Stimulated activated CD4-positive, alpha-beta T cell treated with anti-CD3 and anti-CD28 coated beads, Interleukin-15, amount 100 ng/mL, for 48 hours (primary cell): ENCODE measurements around the gene TENM3.

Experiments
- DNase-seq, 2 donors: peaks; one replicate each; pipeline ENCODE4 v3.0.0-alpha.2; 2020; ENCODE audit warnings: low read depth in 2 of 2

TENM3 gene

GRCh38 chr4:182679533-182679932, 436.3 kb downstream of the TENM3 start:
- DNase-seq, result no peak

GRCh38 chr4:182680234-182680653, 437.0 kb downstream of the TENM3 start:
- no peak for DNase-seq

GRCh38 chr4:182683661-182684060, 440.5 kb downstream of the TENM3 start:
- no peak for DNase-seq

- no peak for DNase-seq
Measured at GRCh38 chr4:182684796-182685195, 441.6 kb downstream of the TENM3 start.

GRCh38 chr4:182688081-182688480, 444.9 kb downstream of the TENM3 start:
- DNase-seq, result no peak

- DNase-seq, result no peak
Measured at GRCh38 chr4:182694551-182694950, 451.3 kb downstream of the TENM3 start.

GRCh38 chr4:182695009-182695408, 451.8 kb downstream of the TENM3 start:
- no peak for DNase-seq

GRCh38 chr4:182695842-182696241, 452.6 kb downstream of the TENM3 start:
- no peak for DNase-seq

- DNase-seq, result no peak
Measured at GRCh38 chr4:182697094-182697493, 453.9 kb downstream of the TENM3 start.

GRCh38 chr4:182698212-182698611, 455.0 kb downstream of the TENM3 start:
- no peak for DNase-seq

GRCh38 chr4:182699201-182699600, 456.0 kb downstream of the TENM3 start:
- no peak for DNase-seq

GRCh38 chr4:182699795-182700194, 456.6 kb downstream of the TENM3 start:
- DNase-seq, result no peak

- no peak for DNase-seq
Measured at GRCh38 chr4:182700362-182701160, 457.4 kb downstream of the TENM3 start.

GRCh38 chr4:182704077-182704476, 460.9 kb downstream of the TENM3 start:
- no peak for DNase-seq

GRCh38 chr4:182704948-182705347, 461.7 kb downstream of the TENM3 start:
- no peak for DNase-seq

GRCh38 chr4:182705389-182705788, 462.2 kb downstream of the TENM3 start:
- DNase-seq, result no peak

- no peak for DNase-seq
Measured at GRCh38 chr4:182711211-182711610, 468.0 kb downstream of the TENM3 start.

GRCh38 chr4:182715548-182715947, 472.3 kb downstream of the TENM3 start:
- no peak for DNase-seq

GRCh38 chr4:182716192-182716591, 473.0 kb downstream of the TENM3 start:
- DNase-seq, result no peak

GRCh38 chr4:182717788-182718583, 474.8 kb downstream of the TENM3 start:
- no peak for DNase-seq

GRCh38 chr4:182724414-182724813, 481.2 kb downstream of the TENM3 start:
- no peak for DNase-seq

GRCh38 chr4:182729516-182729915, 486.3 kb downstream of the TENM3 start:
- DNase-seq, result no peak

GRCh38 chr4:182730791-182731190, 487.6 kb downstream of the TENM3 start:
- no peak for DNase-seq
